OCI-LY7 (cell line): ENCODE data around the gene ROBO2. TPM values are rescaled to one million over a fixed set of nuclear protein-coding genes. Genes with fewer than 3 reads are reported as not detected.

Experiments
- BruUV-seq: library from RNA; stranded (reverse); fragments of 400-500 nt; replicated peaks from 2 replicates; lab custom pipeline; 2021; lab: Mats Ljungman, UMichigan
- CTCF ChIA-PET: fragments of 300-600 bp; sonication (Branson Sonifier 250); formaldehyde crosslinking; loops from one replicate; lab custom pipeline; 2022; ENCODE audit warnings: antibody characterized with exemption; ENCODE audit not compliant: unreplicated experiment; lab: Charles Lee
- POLR2A ChIA-PET: fragments of 300-600 bp; sonication (Branson Sonifier 250); formaldehyde crosslinking; loops from one replicate; lab custom pipeline; 2022; ENCODE audit warnings: antibody characterized with exemption; lab: Charles Lee
- DNase-seq: peaks from one replicate; pipeline ENCODE4 v3.0.0-alpha.2; 2015; ENCODE audit warnings: low spot score
- H2AFZ ChIP-seq: fragments of 200-600 bp; sonication (generic), shearing (Covaris generic); 2 replicates; pipeline ENCODE4 v1.6.1; 2014; ENCODE audit warnings: mild to moderate bottlenecking, antibody characterized with exemption, low read length, moderate library complexity
- H3K27ac ChIP-seq: fragments of 200-600 bp; sonication (generic); 2 replicates; pipeline ENCODE4 v1.5.1; 2014; ENCODE audit warnings: mixed run types, low read depth, mild to moderate bottlenecking, moderate library complexity, low read length, inconsistent platforms; ENCODE audit not compliant: poor library complexity, severe bottlenecking
- H3K36me3 ChIP-seq: fragments of 200-600 bp; sonication (generic); 2 replicates; pipeline ENCODE4 v1.6.1; 2014; ENCODE audit warnings: mild to moderate bottlenecking, antibody characterized with exemption, low read length, moderate library complexity, mixed read lengths; ENCODE audit not compliant: insufficient read depth
- H3K4me1 ChIP-seq: fragments of 200-600 bp; sonication (generic); 2 replicates; pipeline ENCODE4 v1.5.1; 2014; ENCODE audit warnings: mild to moderate bottlenecking, low read length; ENCODE audit not compliant: insufficient read depth, poor library complexity, severe bottlenecking
- H3K4me2 ChIP-seq: fragments of 200-600 bp; sonication (generic); 2 replicates; pipeline ENCODE4 v1.6.1; 2014; ENCODE audit warnings: mild to moderate bottlenecking, low read length
- H3K4me3 ChIP-seq: fragments of 200-600 bp; sonication (generic); 2 replicates; pipeline ENCODE4 v1.5.1; 2014; ENCODE audit warnings: mild to moderate bottlenecking, low read depth, low read length; ENCODE audit not compliant: poor library complexity, severe bottlenecking
- H3K79me2 ChIP-seq: fragments of 200-600 bp; sonication (generic); 2 replicates; pipeline ENCODE4 v1.6.1; 2016; ENCODE audit warnings: low read depth, mild to moderate bottlenecking, low read length, moderate library complexity, mixed read lengths; ENCODE audit not compliant: insufficient read depth
- H3K9me2 ChIP-seq: fragments of 200-600 bp; sonication (generic); 2 replicates; pipeline ENCODE4 v1.6.1; 2016; ENCODE audit warnings: mild to moderate bottlenecking, low read length, mixed read lengths; ENCODE audit not compliant: insufficient read depth
- H3K9me3 ChIP-seq: fragments of 200-600 bp; sonication (generic); 2 replicates; pipeline ENCODE4 v1.6.1; 2014; ENCODE audit warnings: mild to moderate bottlenecking, mixed run types, low read length, mixed read lengths
- H4K20me1 ChIP-seq: fragments of 200-600 bp; sonication (generic); 2 replicates; pipeline ENCODE4 v1.6.1; 2014; ENCODE audit warnings: mild to moderate bottlenecking, antibody characterized with exemption, low read length, moderate library complexity, mixed read lengths; ENCODE audit not compliant: insufficient read depth
- EZH2phosphoT487 ChIP-seq: fragments of 200-600 bp; sonication (generic); IDR thresholded peaks from 2 replicates; pipeline ENCODE4 v1.6.1; 2018; ENCODE audit warnings: low read depth, borderline replicate concordance, mild to moderate bottlenecking, mixed run types, antibody characterized with exemption, low read length, moderate library complexity, mixed read lengths
- intact Hi-C: fragments of 100-400 bp; cut with micrococcal nuclease; formaldehyde crosslinking; loops from one replicate; pipeline ENCODE4 v1.10.0; 2022; ENCODE audit not compliant: unreplicated experiment
- total RNA-seq, 2 experiments: library from RNA; depleted of rRNA in 1 of 2; stranded (reverse); fragments of >200 nt in 1 of 2; shearing (Covaris generic) in 1 of 2; gene quantifications; 2 replicates each; pipeline ENCODE4 v1.2.3, GENCODE V29; 2014 to 2022
- TF ChIP-seq, protein P1 (sequence below): fragments of 200-600 bp; sonication (generic); conservative IDR thresholded peaks from 2 replicates; pipeline ENCODE4 v1.5.1; 2014; ENCODE audit warnings: mild to moderate bottlenecking, antibody characterized with exemption, low read length, moderate library complexity, mixed read lengths

The ROBO2 gene
- total RNA-seq, 2 experiments from 2014 or later, result 0.06 to 4.8 TPM

DNA sequence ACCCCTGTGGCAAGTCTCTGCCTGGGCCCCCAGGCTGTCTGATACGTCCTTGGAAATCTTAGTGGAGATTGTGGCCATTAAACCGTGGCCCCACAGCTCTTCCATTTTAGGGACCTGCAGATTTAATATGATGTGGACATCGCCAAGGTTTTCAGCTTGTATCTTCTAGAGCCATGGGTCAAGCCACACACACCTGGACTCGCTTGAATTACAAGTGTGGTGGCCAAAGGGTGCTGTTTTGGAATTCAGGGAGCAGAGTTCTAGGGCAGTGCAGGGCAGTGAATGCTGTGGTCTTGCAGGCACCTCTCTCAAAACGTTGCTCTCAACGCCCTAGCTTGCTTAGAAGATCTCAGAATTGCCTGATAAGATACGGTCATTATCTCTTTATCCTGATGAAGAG is 211.2 kb downstream of the ROBO2 start:
- Histone ChIP-seq H3K4me1 (no peaks in the 10 kb centered on the region), H3K27ac (no peak overlapping the region), H3K9me3 (no peaks in the 10 kb centered on the region), H3K4me3 (no peak overlapping the region), H3K4me2 (no peak overlapping the region), H3K79me2 (no peaks in the 10 kb centered on the region), H4K20me1 (no peaks in the 10 kb centered on the region), H3K9me2 (no peaks in the 10 kb centered on the region), H3K36me3 (no peaks in the 10 kb centered on the region), H2AFZ (no peak overlapping the region)
- POLR2A ChIA-PET, result no interaction called here
- no TSS peak for BruUV-seq
- intact Hi-C loops, result no loop called here
- DNase-seq, result no peak
- TF ChIP-seq EZH2phosphoT487, result no peak
- TF ChIP-seq, protein P1, sequence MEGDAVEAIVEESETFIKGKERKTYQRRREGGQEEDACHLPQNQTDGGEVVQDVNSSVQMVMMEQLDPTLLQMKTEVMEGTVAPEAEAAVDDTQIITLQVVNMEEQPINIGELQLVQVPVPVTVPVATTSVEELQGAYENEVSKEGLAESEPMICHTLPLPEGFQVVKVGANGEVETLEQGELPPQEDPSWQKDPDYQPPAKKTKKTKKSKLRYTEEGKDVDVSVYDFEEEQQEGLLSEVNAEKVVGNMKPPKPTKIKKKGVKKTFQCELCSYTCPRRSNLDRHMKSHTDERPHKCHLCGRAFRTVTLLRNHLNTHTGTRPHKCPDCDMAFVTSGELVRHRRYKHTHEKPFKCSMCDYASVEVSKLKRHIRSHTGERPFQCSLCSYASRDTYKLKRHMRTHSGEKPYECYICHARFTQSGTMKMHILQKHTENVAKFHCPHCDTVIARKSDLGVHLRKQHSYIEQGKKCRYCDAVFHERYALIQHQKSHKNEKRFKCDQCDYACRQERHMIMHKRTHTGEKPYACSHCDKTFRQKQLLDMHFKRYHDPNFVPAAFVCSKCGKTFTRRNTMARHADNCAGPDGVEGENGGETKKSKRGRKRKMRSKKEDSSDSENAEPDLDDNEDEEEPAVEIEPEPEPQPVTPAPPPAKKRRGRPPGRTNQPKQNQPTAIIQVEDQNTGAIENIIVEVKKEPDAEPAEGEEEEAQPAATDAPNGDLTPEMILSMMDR, result no peak
- CTCF ChIA-PET, result no interaction called here

DNA sequence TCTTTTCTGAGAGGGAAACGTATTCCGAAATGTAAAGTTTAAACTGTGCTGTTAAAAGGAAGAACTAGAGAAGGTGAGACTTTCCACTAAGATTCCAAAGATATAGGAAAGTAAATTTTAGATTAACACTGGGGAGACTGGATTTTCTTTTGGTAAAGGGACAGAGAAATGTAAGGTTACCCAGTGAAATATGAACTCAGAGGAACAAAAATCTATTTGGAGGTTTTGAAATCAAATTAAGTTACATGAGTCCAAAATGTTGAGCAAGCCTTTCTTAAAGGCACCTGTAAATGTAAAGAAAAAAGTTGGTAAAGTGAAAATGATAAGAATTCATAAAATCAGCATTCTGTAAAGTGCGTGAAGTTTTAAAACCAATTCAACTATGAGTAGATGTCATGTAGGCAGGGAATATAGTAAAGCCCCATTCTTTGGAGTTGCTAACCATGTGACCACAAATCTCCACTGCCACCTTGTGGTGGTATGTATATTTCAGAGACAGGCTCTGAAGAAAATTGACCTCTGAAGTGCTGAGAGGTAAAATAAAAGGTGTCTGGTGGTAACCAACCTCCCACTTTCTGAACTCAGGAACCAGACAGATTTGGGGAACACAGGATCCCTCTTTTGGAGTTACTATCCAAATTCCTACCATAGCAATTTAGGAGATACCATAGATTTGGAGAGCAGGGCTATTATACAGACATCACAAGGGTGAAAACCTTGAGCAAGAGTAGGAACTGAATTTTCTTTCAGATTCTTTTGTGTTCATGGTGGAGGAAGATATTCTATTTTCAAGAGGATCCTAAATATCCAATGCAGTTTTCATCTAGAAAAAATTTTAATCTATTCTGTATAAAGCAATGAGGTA is 215.3 kb downstream of the ROBO2 start:
- no TSS peak for BruUV-seq
- Histone ChIP-seq H3K9me3 (no peaks in the 10 kb centered on the region), H3K4me3 (no peak overlapping the region), H3K79me2 (no peaks in the 10 kb centered on the region), H3K36me3 (no peaks in the 10 kb centered on the region), H4K20me1 (no peaks in the 10 kb centered on the region), H3K4me2 (peak overlapping the region; percentile 23; the same call in 1 of the 2 replicates), H3K27ac (no peak overlapping the region), H3K9me2 (no peaks in the 10 kb centered on the region), H3K4me1 (no peaks in the 10 kb centered on the region), H2AFZ (no peak overlapping the region)
- DNase-seq, result peak; percentile 47
- TF ChIP-seq, protein P1, result peak; percentile 88
- no peak for TF ChIP-seq EZH2phosphoT487
- intact Hi-C loops, result no loop called here
- ChIA-PET POLR2A (no interaction called here), CTCF (no interaction called here)
